Stomach (tissue), 9 donors: ENCODE measurements around the gene PCDHA9. TPM values are rescaled to one million over a fixed set of nuclear protein-coding genes. Genes with fewer than 3 reads are reported as not detected.
"Not testable (repeated sequence)": the region's sequence is repeated elsewhere in the genome, so short reads cannot be mapped to it uniquely, and the experiment has no call there.

ENCODE experiments used
- DNase-seq, 2 donors: peaks; one replicate each; pipeline versions ENCODE4 v3.0.0 to v3.0.0-alpha.2; 2013 to 2019
- H3K27ac ChIP-seq, 5 donors: fragments of 200-600 bp in 4 of 5; sonication (generic) in 4 of 5; one replicate each; pipeline ENCODE4 v1.5.1; 2013 to 2019; ENCODE audit warnings: mild to moderate bottlenecking in 1 of 5, moderate library complexity in 1 of 5
- H3K27me3 ChIP-seq, 3 donors: fragments of 200-600 bp; sonication (generic); one replicate each; pipeline ENCODE4 v1.5.1; 2017 to 2019; ENCODE audit warnings: mixed run types in 1 of 3
- H3K36me3 ChIP-seq, 4 donors: fragments of 200-600 bp; sonication (generic); 1 replicate in 3 of 4; 2 replicates in 1 of 4; pipeline ENCODE4 v1.5.1; 2016 to 2019
- H3K4me1 ChIP-seq, 4 donors: fragments of 200-600 bp; sonication (generic); one replicate each; pipeline ENCODE4 v1.5.1; 2016 to 2019
- H3K4me3 ChIP-seq, 4 donors: fragments of 200-600 bp; sonication (generic) in 3 of 4; one replicate each; pipeline ENCODE4 v1.5.1; 2016 to 2019; ENCODE audit warnings: mild to moderate bottlenecking in 1 of 4
- H3K9me3 ChIP-seq, 4 donors: fragments of 200-600 bp; sonication (generic); one replicate each; pipeline ENCODE4 v1.5.1; 2016 to 2019
- EP300 ChIP-seq: sonication (generic); formaldehyde crosslinking; IDR thresholded peaks from one replicate; pipeline ENCODE4 v1.6.1; 2017; ENCODE audit warnings: antibody characterized with exemption
- POLR2A ChIP-seq, 4 donors: fragments of 450-650 bp; IDR thresholded peaks; one replicate each; pipeline ENCODE4 v1.6.1; 2016; ENCODE audit warnings: antibody characterized with exemption in 4 of 4, control low read depth in 2 of 4, mild to moderate bottlenecking in 1 of 4, moderate library complexity in 1 of 4
- POLR2AphosphoS5 ChIP-seq, 3 donors: sonication (generic); formaldehyde crosslinking; IDR thresholded peaks; one replicate each; pipeline ENCODE4 v1.6.1; 2016; ENCODE audit warnings: antibody characterized with exemption in 3 of 3
- WGBS, 5 donors: extraction: QIAGEN DNeasy Blood & Tissue Kit in 3 of 5; methylation state at CpG; one replicate each; pipeline versions ENCODE4 v1.1.5 to v1.1.7; 2013 to 2018; 5-methylcytosine and 5-hydroxymethylcytosine counted together
- intact Hi-C: fragments of 100-400 bp; cut with DNase I; formaldehyde crosslinking; loops from one replicate; pipeline ENCODE4 v1.15.1; 2023; ENCODE audit warnings: low total_unique reads
- polyA plus RNA-seq, 3 donors: library from polyadenylated mRNA; stranded (reverse); fragments of 200-250 nt; gene quantifications; one replicate each; pipeline ENCODE4 v1.2.3, GENCODE V29; 2013
- total RNA-seq, 5 donors: library from RNA; depleted of rRNA; stranded (reverse); fragments of >200 nt; gene quantifications; one replicate each; pipeline versions ENCODE4 v1.1.0 to v1.2.3, GENCODE V29; 2014 to 2016
- TF ChIP-seq, protein P1 (sequence below), 7 experiments: fragments of 450-650 bp in 4 of 7; fragments of 200-600 bp in 3 of 7; sonication (generic) in 3 of 7; IDR thresholded peaks; one replicate each; pipeline ENCODE4 v1.5.1; 2016 to 2019; ENCODE audit warnings: antibody characterized with exemption in 7 of 7, control low read depth in 2 of 7, mild to moderate bottlenecking in 1 of 7
- donor health status: healthy with polysubstance abuse.
- donor health status: Bipolar disorder and iron deficiency.
- donor health status: healthy.

The PCDHA9 gene
- total and polyA plus RNA-seq, 8 donors = 0.03 to 3.3 (median 0.59) TPM; not detected in 4

DNA sequence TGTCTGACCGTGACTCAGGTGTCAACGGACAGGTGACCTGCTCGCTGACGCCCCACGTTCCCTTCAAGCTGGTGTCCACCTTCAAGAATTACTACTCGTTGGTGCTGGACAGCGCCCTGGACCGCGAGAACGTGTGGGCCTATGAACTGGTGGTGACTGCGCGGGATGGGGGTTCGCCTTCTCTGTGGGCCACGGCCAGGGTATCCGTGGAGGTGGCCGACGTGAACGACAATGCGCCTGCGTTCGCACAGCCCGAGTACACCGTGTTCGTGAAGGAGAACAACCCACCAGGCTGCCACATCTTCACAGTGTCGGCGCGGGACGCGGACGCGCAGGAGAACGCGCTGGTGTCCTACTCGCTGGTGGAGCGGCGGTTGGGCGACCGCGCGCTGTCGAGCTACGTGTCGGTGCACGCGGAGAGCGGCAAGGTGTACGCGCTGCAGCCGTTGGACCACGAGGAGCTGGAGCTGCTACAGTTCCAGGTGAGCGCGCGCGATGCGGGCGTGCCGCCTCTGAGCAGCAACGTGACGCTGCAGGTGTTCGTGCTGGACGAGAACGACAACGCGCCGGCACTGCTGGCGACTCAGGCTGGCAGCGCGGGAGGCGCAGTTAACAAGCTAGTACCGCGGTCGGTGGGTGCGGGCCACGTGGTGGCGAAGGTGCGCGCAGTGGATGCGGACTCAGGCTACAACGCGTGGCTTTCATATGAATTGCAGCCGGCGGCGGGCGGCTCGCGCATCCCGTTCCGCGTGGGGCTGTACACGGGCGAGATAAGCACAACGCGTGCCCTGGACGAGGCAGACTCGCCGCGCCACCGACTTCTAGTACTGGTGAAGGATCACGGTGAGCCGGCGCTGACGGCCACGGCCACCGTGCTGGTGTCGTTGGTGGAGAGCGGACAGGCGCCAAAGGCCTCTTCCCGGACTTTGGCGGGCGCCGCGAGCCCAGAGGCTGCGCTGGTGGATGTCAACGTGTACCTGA lies 22.3 kb downstream of the PCDHA9 start:
- Histone ChIP-seq H3K9me3 (peaks cover 6 to 59% (median 52%) of the 10 kb centered on the region in 4 donors), H3K4me1 (no peaks in the 10 kb centered on the region), H3K4me3 (no peak overlapping the region), H3K27me3 (peaks cover 0 to 47% (median 6%) of the 10 kb centered on the region in 3 donors), H3K36me3 (no peaks in the 10 kb centered on the region), H3K27ac (no peak overlapping the region)
- WGBS, 5 donors = 46 to 60% (median 49%) methylated on average over 85 to 114 of the region's 114 CpGs
- intact Hi-C loops = no loop called here
- DNase-seq = no peak
- TF ChIP-seq, protein P1, sequence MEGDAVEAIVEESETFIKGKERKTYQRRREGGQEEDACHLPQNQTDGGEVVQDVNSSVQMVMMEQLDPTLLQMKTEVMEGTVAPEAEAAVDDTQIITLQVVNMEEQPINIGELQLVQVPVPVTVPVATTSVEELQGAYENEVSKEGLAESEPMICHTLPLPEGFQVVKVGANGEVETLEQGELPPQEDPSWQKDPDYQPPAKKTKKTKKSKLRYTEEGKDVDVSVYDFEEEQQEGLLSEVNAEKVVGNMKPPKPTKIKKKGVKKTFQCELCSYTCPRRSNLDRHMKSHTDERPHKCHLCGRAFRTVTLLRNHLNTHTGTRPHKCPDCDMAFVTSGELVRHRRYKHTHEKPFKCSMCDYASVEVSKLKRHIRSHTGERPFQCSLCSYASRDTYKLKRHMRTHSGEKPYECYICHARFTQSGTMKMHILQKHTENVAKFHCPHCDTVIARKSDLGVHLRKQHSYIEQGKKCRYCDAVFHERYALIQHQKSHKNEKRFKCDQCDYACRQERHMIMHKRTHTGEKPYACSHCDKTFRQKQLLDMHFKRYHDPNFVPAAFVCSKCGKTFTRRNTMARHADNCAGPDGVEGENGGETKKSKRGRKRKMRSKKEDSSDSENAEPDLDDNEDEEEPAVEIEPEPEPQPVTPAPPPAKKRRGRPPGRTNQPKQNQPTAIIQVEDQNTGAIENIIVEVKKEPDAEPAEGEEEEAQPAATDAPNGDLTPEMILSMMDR (IDR thresholded peaks at IDR 0.05) = no peak
- TF ChIP-seq POLR2A (IDR thresholded peaks at IDR 0.05) (no peak), EP300 (no peak), POLR2AphosphoS5 (IDR thresholded peaks at IDR 0.05) (no peak)

DNA sequence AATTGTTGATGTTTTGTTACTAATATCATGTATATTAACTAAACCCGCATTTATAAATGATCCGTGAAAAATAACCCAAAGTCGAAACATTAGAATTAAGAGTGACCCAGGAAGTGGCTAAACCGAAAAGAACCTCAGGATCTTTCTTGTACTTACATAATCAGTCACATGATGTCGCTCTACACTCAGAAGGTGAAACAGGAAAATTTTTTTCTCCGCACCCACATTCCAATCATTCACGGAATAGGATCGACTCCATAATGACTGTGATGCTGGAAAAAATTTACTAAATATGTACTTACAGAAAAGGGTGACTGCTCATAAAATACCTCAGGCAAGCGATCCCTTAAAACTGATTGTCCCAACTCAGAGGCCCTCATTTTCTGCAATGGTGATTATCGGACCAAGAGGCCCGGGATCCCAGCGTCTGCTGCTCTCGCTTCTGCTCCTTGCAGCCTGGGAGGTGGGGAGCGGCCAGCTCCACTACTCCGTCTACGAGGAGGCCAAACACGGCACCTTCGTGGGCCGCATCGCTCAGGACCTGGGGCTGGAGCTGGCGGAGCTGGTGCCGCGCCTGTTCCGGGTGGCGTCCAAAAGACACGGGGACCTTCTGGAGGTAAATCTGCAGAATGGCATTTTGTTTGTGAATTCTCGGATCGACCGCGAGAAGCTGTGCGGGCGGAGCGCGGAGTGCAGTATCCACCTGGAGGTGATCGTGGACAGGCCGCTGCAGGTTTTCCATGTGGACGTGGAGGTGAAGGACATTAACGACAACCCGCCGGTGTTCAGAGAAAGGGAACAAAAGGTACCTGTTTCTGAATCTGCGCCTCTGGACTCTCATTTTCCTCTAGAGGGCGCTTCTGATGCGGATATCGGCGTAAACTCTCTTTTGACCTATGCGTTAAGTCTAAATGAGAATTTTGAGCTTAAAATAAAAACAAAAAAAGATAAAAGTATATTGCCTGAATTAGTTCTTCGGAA lies 27.2 kb downstream of the PCDHA9 start, which contains the start of gene PCDHA12:
Gene PCDHA12 (plus strand): TSS at position 224 of the 981 bp plus-strand sequence. CDS start 165 bp downstream, at position 389.
- TF ChIP-seq POLR2A (IDR thresholded peaks at IDR 0.05) (no peak), POLR2AphosphoS5 (IDR thresholded peaks at IDR 0.05) (no peak), EP300 (no peak)
- TF ChIP-seq, protein P1 (IDR thresholded peaks at IDR 0.05) = no peak
- DNase-seq = no peak
- Histone ChIP-seq H3K4me1 (no peaks in the 10 kb centered on the region), H3K27me3 (peaks cover 0 to 58% (median 8%) of the 10 kb centered on the region in 3 donors), H3K4me3 (no peak within 1 kb of the TSS), H3K36me3 (no peaks in the 10 kb centered on the region), H3K27ac (no peak within 1 kb of the TSS), H3K9me3 (peaks cover 17 to 66% (median 62%) of the 10 kb centered on the region in 4 donors)
- intact Hi-C loops = no loop called here
- whole genome bisulfite sequencing, 5 donors = 17 to 25% (median 20%) methylated on average over 31 to 47 of the region's 47 CpGs

DNA sequence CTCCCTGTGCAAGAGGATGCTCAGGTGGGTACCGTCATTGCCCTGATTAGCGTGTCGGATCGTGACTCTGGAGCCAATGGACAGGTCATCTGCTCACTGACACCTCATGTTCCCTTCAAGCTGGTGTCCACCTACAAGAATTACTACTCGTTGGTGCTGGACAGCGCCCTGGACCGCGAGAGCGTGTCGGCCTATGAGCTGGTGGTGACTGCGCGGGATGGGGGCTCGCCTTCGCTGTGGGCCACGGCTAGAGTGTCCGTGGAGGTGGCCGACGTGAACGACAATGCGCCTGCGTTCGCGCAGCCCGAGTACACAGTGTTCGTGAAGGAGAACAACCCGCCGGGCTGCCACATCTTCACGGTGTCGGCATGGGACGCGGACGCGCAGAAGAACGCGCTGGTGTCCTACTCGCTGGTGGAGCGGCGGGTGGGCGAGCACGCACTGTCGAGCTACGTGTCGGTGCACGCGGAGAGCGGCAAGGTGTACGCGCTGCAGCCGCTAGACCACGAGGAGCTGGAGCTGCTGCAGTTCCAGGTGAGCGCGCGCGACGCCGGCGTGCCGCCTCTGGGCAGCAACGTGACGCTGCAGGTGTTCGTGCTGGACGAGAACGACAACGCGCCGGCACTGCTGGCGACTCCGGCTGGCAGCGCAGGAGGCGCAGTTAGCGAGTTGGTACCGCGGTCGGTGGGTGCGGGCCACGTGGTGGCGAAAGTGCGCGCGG lies 28.5 kb downstream of the PCDHA9 start:
- DNase-seq, H3K4me3 ChIP-seq, H3K36me3 ChIP-seq, intact Hi-C loops, H3K27ac ChIP-seq, H3K4me1 ChIP-seq: not testable (repeated sequence)
- Histone ChIP-seq H3K9me3 (peaks cover 10 to 62% (median 54%) of the 10 kb centered on the region in 4 donors), H3K27me3 (peaks cover 0 to 55% (median 8%) of the 10 kb centered on the region in 3 donors)
- WGBS, 5 donors = 40 to 58% (median 51%) methylated on average over 58 to 80 of the region's 80 CpGs

DNA sequence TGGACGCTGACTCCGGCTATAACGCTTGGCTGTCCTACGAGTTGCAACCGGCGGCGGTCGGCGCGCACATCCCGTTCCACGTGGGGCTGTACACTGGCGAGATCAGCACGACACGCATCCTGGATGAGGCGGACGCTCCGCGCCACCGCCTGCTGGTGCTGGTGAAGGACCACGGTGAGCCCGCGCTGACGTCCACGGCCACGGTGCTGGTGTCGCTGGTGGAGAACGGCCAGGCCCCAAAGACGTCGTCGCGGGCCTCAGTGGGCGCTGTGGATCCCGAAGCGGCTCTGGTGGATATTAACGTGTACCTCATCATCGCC lies 29.0 kb downstream of the PCDHA9 start:
- Histone ChIP-seq H3K9me3 (peaks cover 10 to 62% (median 56%) of the 10 kb centered on the region in 4 donors), H3K4me1 (no peaks in the 10 kb centered on the region), H3K27me3 (peaks cover 0 to 60% (median 8%) of the 10 kb centered on the region in 3 donors), H3K36me3 (no peaks in the 10 kb centered on the region), H3K27ac (no peak overlapping the region), H3K4me3 (no peak overlapping the region)
- DNase-seq = no peak
- intact Hi-C loops = no loop called here
- 48 to 68% (median 52%) methylated on average over 4 to 37 of the region's 37 CpGs for WGBS, 5 donors
- no peak for TF ChIP-seq POLR2A (IDR thresholded peaks at IDR 0.05)
- TF ChIP-seq, protein P1 (IDR thresholded peaks at IDR 0.05) = no peak
- TF ChIP-seq EP300 = no peak
- TF ChIP-seq POLR2AphosphoS5 (IDR thresholded peaks at IDR 0.05) = no peak
